GM11168 (cell line): ENCODE data around the gene XPC.

Source experiments
- in situ Hi-C: fragments of 300-500 bp; cut with MboI; formaldehyde crosslinking; loops from one replicate; pipeline ENCODE4 v1.12.0; 2022; ENCODE audit warnings: low sequenced_read_pairs; ENCODE audit not compliant: unreplicated experiment

The XPC gene

DNA sequence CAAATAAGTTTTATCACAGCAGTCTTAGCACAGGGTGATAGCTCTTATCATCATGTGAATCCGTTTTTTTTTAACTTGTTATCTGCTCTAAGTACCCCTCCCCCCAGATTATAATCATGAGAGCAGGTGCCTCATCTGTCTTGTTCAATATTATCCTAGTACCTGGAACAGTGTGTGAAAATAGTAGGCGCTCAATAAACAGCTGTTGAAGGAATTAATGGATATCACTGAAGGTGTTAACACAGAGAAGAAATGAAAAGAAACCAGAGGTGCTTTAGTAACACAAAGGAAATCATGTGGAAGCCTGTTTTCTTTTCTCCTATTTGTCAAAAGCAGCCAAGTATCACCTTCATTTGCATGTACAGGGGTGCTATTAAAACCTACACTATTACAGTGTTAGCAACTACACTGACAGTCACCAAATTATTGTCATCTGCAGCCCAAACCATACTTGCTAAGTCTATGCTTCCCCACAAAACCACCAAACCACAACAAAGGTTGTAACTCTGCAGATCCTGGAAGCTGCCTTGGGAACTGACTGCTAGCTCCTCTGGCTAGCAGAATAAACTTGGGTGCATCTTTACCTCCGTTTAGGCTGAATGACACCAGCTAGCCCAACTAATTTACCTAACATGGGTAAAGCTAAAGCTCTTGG lies 2.9 kb downstream of the XPC start:
- in situ Hi-C loops = no loop called here

DNA sequence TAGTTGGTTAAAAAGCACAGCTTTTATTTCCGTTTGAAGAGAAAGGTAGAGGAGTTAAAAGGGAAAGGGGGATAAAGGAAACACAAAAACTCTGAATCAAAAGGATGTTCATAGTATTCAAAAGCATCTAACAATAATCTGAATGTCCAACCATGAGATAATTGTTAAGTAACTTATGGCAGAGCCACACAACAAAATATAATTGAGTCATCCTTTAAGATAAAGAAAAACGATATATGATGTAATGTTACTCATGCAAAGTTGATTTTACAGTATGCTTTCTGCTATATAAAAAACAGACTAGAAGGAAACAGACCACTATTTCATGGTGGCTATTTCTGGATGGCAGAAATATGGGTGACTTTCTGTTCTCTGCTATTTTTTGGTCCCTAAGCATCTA lies 3.9 kb downstream of the XPC start:
- in situ Hi-C loops = no loop called here

DNA sequence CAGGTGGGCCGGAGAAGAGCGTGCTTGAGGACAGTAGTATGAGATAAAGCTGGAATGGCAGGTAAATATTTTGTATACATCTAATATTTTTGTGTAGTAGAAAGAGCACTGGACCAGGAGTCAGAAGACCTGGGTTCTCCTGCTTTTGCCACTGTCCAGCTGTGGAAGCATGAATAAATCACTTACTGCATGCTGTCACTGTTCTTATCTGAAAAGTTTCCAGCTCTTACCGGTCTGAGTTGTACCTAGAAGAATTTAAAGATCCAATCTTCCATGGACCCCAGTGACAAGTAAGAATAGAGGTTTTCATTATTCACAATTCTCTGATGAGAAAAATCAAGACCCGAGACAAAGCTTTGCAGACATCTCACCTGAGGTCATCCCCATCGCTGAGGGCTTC lies 5.9 kb downstream of the XPC start:
- in situ Hi-C loops = no loop called here

DNA sequence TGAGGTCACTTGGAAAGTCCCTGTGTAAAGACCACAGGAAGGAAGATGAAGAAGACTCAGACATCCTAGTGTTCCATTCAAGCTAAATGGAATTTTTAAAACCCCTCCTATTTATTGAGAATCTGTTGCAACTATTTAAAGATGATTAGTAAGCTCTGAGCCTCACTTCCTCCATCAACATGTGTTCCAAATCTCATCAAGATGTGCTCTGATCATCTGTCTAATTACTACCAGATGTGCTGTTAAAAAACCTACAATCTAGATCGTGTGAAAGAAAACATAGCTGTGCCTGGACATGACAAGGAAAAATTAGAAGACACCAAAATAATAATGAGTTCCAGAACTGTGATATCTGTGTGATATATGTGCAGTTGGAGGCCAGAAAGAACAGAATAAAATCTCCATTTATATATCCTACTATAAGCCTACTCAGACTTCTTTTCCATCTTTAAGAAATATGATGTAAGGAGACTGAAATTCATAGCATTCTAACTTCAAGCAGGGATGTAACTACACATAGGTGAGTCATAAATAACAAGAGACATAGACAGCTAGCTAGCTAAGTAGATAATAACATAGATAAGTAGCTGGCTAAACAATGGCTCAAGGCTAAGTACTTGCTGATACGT lies 7.8 kb downstream of the XPC start:
- in situ Hi-C loops = no loop called here

DNA sequence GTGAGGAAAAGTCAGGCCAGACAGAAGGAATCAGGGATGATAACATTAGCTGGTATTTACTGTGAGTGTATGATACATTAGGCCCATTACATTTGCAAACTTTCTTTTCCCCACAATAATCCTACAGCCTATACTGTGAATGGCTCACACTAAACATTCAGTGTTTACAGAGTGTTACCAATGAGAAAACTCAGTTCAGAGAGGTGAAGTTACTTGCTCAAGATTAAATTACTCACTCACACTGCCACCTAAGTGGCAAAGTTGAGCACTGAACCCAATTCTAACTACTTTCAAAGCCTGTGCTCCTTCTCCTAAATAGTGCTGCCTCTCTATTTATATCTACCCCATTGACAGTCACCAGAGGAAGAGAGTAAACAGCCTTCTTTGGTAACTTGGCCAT lies 8.5 kb downstream of the XPC start:
- in situ Hi-C loops = no loop called here

DNA sequence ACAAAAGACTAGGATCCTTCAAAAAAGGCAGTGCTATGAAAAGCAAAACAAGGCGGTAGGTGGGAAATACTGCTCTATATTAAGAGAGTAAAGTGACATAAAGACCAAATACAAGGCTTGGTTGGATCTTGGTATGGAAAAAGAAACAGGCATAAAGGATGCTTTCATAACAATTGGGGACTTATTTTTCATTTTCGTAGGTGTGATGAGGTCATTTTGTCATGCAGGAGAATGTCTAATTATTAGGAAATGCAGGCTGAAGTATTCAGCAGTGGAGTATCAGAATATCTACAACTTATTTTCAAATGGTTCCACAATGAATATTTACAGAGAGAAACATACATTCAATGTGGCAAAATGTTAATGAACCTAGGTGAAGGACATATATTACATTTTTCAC lies 9.0 kb downstream of the XPC start:
- in situ Hi-C loops = no loop called here

DNA sequence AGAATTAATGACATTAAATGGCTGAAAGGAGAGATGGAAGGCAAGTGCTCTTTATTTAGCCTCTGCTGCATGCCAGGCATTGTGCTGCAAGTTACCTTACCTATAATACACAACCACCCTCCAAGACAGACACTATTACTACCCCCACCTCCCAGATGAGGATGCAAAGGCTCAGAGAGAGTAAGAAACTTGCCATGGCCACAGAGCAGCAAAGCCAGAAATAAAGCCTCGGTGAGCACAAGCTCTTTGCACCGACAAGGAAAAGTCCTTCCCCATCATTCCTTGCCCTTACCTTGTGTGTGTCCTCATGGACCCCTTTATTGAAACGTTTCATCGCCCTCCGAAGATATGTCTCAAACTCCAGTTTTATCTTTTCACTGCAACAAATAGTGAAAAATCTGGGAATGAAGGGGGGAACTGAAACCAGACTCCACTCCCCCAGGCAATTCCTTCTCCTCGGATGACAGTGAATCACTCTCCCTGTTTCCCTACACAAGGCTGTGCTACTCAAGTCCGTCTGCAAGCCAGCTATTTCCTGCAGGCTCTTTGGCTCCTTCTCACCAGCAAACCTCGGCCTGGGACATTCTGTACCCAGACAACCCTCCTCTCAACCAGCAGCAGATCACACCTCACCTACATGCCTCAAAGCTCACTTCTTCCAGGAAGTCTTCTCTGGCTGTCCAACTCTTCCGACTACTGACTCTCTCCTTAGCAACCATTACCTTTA lies 11.4 kb downstream of the XPC start:
- in situ Hi-C loops = no loop called here

DNA sequence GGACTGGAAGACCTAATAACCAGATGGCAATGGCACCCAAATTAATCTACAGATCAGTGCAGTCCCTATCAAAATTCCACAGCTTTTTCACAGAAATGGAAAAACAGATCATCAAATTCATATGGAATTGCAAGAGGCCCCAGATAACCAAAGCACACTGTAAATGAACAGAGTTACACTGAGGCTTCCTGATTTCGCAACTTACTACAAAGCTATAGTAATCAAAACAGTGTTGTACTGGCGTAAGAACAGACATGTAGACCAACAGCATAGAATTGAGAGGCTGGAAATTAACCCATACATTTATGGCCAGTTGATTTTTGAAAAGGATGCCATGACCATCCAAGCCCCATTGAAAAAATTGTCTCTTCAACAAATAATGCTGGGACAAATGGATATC lies 16.2 kb downstream of the XPC start:
- in situ Hi-C loops = no loop called here

DNA sequence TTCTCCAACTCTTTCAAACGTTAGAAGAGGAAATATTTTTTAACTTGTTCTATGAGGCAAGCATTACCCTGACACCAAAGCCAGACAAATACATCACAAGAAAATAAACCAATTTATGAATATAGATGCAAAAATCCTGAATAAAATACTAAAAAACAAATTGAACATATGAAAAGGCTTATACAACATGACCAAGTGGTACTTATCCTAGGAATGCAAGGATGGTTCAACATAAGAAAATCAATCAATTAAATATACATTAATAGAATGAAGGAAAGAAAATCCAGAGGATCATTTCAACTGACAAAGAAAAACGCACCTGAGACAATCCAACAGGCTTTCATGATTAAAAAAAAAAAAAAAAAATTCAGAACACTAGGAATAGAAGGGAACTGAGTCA lies 17.1 kb downstream of the XPC start:
- in situ Hi-C loops = no loop called here

DNA sequence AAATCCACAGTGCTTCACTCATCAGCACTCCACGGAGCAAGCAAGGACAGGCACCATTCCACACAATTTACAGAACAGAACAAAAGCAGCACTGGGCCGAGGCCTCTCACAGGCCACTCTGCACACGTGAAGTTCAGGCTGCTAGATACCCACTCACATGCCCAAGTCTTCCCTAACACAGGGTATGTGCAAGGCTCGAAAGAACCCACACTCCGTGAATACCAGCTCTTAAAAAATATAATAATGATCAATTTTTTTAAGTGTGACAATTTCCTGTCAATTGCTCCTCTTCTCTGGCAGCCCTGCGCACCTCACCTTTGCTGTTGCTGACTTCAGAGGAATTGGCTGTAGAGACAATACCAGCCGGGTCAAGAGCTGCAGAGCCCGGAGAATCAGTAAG lies 19.0 kb downstream of the XPC start:
- in situ Hi-C loops = no loop called here

DNA sequence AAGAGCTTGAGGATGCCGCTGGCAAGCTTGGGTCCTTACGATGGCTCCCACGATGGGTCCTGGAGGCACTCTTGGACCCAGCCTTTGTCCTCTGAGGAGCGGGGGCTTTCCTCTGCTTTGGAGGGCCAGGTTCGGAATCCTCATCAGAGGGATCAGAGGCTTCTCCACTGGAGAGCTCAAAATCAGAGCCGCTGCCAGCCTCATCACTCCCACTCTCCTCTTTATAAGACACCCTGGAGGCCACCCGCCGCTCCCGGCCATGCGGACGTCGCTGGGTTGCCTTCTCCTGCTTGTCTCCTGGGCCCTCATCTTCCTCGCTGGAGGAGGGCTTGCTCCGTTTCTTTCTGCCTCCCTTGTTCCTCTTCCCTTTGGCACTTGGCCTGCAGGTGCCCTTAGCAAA lies 20.0 kb downstream of the XPC start:
- in situ Hi-C loops = no loop called here

DNA sequence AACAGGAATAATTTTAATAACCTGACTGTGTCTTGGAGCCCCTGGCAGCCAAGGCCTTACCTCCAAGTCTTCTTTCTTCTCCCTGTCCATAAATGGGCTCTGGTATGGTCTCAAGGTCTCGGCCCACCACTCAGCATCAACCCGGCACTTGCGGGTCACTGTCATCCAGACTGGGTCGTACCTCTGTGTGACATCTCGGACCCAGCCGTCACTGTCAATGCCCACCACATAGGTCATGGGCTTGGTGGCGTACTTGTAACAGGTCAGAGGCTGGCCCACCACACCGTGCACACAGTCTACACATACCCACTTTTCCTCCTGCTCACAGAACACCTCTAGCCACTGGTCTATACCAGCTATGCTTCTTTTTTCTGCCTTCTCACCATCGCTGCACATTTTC lies 20.4 kb downstream of the XPC start:
- in situ Hi-C loops = no loop called here

DNA sequence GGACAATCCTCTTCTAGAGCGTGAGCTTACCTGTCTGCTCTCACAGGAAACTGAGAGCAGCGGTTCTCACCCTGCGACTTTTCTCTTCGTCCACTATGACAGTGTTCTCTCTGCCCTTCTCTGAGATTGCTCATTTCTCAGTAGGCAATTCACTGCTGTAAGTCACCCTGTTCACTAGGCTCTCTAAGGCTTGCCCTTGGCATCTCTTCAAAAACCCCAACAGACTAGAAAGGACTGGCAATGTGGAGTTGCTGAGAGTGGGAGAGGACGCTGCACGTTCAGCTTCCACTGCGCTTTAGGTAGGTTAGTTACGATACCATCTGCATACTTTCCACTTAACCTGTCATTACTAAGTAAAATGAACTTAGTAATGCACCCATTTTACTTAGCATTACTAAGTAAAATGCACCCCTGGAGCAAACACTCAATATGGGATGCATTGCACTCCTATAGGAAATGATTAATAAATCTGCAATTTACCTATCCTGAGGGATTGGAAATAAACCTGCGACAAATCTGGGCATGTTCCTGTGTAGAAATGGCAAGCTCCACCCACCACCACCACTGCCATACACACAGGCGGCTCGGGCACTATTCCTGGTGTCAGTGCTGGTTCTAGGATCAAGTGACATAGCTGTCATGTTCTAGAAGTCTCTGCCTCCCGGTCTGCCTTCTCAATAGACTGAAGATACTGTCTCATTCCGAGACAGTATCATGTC lies 21.4 kb downstream of the XPC start:
- in situ Hi-C loops = no loop called here

DNA sequence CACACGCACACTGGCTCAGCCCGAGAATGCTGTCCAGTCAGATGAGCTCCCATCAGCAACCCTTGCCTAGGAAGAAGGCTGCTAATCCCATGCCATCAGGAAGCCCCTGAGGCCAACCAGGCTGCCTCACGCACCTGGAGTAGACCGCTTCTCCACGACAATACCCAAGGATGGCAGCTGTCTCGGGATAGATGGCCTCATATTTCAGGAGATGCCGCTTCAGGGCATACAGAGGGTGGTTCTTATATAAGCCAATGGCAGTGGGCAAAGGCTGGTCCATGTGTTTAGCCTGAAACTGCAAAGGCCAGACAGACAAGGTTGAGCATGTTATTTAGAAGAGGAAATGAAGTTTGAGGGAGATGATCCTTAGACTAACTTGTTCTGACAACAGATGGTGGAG lies 22.2 kb downstream of the XPC start:
- in situ Hi-C loops = no loop called here

DNA sequence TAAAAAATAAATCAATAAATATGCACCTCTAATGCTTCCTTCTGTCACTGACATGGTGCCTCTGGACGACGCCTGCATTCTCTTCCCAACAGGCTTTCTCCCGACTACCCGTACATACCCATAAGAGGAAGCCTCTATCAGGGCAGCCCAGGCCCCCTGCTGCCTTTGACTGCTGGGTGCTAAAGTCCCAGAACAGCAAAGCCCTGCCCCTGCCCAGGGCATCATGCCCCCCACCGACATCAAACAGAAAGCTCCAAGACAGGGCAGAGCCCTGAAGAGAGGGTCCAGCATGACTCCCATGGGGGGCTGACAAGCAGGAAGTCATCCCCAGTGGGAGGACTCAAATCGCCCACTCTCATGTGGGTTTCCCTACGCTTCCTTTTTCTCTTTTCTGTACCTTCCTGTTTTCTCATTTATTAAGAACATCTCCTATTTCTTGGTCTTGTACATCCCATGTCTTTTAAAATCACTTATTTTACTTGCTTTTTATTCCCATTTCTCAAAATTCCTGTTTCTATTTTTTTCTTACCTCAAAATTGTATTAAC lies 23.4 kb downstream of the XPC start:
- in situ Hi-C loops = no loop called here

DNA sequence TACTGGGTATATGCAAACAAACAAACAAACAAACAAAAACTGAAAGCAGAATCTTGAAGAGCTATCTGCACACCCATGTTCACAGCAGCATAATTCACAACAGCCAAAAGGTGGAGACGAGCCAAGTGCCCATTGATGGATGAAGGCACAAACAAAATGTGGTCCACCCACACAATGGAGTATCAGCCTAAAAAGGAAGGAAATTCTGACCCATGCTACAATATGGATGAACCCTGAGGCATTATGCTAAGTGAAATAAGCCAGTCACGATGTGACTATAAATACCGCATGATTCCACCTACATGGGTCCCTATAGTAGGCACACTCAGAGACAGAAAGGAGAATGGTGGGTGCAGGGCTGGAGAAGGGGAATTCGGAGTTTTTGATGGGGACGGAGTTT lies 24.1 kb downstream of the XPC start:
- in situ Hi-C loops = no loop called here

DNA sequence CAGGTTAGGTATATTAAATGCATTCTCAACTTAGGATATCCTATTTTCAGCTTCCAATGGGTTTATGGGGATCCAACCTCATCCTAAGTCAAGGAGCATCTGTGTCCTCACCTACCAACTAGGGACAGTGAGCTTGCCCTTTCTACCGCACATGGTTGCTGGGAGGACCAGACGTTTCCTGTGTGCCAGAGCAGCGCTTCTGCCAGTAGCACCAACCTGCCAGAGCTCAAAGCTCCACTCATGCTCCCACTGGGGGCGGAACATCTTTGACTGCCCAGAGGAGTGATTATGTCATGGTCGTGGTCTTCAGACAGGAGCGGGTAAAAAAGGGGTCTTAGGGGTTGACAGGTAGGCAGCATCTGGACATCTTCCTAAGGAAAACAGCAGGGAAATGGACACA lies 24.7 kb downstream of the XPC start:
- in situ Hi-C loops = no loop called here

DNA sequence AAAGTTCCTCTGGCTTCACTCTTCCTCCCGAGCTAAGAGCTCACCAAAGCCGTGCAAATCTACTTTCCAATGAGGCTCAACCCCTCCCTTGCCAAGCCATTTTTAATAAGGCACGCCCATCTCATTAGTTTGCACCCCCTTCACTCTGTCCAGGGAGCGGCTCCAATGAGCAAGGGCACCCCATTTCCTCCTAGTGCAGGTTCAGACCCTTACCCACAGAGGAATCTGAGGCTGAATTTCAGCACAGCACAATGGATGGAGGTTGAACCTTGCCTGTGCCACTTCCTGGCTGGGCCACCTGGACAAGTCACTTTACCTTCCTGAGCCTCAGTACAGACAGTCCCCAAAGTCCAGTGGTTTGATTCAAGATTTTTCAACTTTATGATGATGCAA lies 25.4 kb downstream of the XPC start:
- in situ Hi-C loops = no loop called here

DNA sequence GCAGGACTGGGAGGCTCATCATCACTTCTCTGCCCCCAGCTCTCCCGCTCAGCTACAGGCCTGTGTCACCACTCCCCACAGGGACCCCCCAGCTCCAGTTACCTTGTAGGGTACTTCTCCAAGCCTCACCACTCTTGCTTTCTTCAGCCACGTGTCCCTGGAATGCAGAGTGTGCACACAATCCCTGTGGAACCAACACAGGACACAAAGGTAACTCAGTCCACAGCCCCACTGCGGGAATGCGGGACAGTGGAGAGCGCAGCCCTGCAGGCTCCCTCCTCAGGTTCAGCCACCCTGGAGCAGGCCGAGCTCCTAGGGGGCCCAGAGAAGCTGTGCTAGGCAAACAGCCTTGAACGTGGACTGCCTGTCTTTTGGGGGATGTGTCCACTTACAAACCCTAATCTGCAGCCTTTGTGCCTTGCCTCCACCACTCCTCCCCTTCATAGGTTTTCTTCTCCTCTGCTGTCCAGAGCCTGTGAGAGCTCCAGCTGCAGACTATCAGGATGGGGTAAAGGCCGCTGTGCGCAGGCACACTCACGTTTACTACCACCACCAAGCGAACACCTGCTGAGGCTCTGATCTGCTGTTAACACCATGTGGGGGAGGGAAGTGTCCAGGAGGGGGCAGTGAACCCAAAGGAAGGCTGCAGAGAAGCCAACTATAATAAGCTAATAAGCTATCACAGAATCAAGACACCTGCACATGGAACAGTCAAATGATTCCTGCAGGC lies 26.0 kb downstream of the XPC start:
- in situ Hi-C loops = no loop called here

DNA sequence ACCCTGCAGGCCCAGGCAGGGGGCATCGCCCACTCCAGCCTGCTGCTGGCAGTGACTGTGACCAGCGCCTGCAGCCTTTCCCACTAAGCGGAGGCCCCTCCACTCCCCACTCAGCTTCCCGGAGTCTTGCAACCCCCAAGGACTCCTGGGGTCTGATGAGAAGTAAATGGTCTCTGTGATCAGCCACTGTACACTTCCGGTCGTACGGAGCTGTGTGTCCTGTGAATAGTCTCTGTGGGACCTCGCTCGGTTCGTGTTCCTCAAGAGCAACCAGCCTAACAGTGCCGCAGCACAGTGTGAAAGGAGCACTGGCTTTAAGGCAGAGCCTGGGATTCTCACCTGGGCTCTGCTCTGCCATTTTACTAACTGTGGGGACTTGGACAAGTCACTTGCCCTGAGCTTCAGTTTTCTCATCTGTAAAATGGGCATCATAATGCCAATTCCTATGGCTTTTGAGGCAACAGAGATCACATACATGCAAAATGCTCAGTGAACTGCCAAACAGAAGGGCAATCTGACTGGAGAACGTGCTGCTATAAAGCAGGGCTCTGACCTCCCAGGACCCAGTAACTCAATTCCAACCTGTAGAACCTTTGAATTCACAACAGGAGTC lies 26.8 kb downstream of the XPC start:
- in situ Hi-C loops = no loop called here
